Measurements from ENCODE around the gene DYNC1LI1. TPM values are rescaled to one million over a fixed set of nuclear protein-coding genes. Genes with fewer than 3 reads are reported as not detected.
"Not testable (repeated sequence)": the region's sequence is repeated elsewhere in the genome, so short reads cannot be mapped to it uniquely, and the experiment has no call there.

Gene DYNC1LI1
- total RNA-seq, 2 donors from 2014 or later, result 41.6 to 42.5 TPM

- H3K27me3 Mint-ChIP-seq (ENCODE audit: insufficient read depth), result no peaks in the 10 kb centered on the region
- TF ChIP-seq CTCF (conservative IDR thresholded peaks at IDR 0.05), result no peak
- no peak for DNase-seq
- H3K36me3 Mint-ChIP-seq (ENCODE audit: low read depth), result peaks cover 63% of the 10 kb centered on the region
- Histone ChIP-seq H3K9ac (ENCODE audit: extremely low read depth, low read length, poor library complexity, severe bottlenecking) (no peak overlapping the region), H3K36me3 (ENCODE audit: control insufficient read depth, insufficient read depth, low read length) (peaks cover 60% of the 10 kb centered on the region), H3K4me3 (ENCODE audit: low read length) (no peak overlapping the region), H3K9me3 (ENCODE audit: control insufficient read depth, low read length) (peaks cover 5% of the 10 kb centered on the region), H3K27ac (ENCODE audit: low read depth, low read length) (no peak overlapping the region), H3K4me1 (ENCODE audit: control insufficient read depth, insufficient read depth, low read length) (no peaks in the 10 kb centered on the region), H3K27me3 (ENCODE audit: control insufficient read depth, insufficient read depth, low read length, poor library complexity, severe bottlenecking) (no peaks in the 10 kb centered on the region)
- H3K27ac Mint-ChIP-seq, result no peak overlapping the region
- H3K4me1 Mint-ChIP-seq, result no peaks in the 10 kb centered on the region
- H3K4me3 Mint-ChIP-seq, result no peak overlapping the region
- H3K9me3 Mint-ChIP-seq, result peaks cover 9% of the 10 kb centered on the region
Observed at GRCh38 chr3:32525720-32526119, 44.9 kb downstream of the DYNC1LI1 start.

GRCh38 chr3:32522682-32523081 lies 48.0 kb downstream of the DYNC1LI1 start:
- Mint-ChIP-seq H3K4me1 (no peaks in the 10 kb centered on the region), H3K27me3 (ENCODE audit: insufficient read depth) (no peaks in the 10 kb centered on the region), H3K36me3 (ENCODE audit: low read depth) (peaks cover 54% of the 10 kb centered on the region), H3K9me3 (peaks cover 7% of the 10 kb centered on the region), H3K27ac (no peak overlapping the region), H3K4me3 (no peak overlapping the region)
- H3K27ac ChIP-seq (ENCODE audit: low read depth, low read length), result no peak overlapping the region
- peaks cover 5% of the 10 kb centered on the region for H3K9me3 ChIP-seq (ENCODE audit: control insufficient read depth, low read length)
- H3K27me3 ChIP-seq (ENCODE audit: control insufficient read depth, insufficient read depth, low read length, poor library complexity, severe bottlenecking), result no peaks in the 10 kb centered on the region
- no peak for DNase-seq
- no peak overlapping the region for H3K9ac ChIP-seq (ENCODE audit: extremely low read depth, low read length, poor library complexity, severe bottlenecking)
- H3K36me3 ChIP-seq (ENCODE audit: control insufficient read depth, insufficient read depth, low read length), result peaks cover 33% of the 10 kb centered on the region
- H3K4me3 ChIP-seq (ENCODE audit: low read length), result no peak overlapping the region
- no peaks in the 10 kb centered on the region for H3K4me1 ChIP-seq (ENCODE audit: control insufficient read depth, insufficient read depth, low read length)
- WGBS, 2 experiments (ENCODE audit: insufficient coverage in 1 of 2, insufficient read length in 1 of 2), result 94 to 96% methylated on average over 7 of the region's 7 CpGs
- TF ChIP-seq CTCF (conservative IDR thresholded peaks at IDR 0.05), result no peak

GRCh38 chr3:32518921-32519320 lies 51.7 kb downstream of the DYNC1LI1 start:
- H3K27ac Mint-ChIP-seq; H3K9ac ChIP-seq (ENCODE audit: extremely low read depth, low read length, poor library complexity, severe bottlenecking); H3K9me3 ChIP-seq (ENCODE audit: control insufficient read depth, low read length); H3K4me1 ChIP-seq (ENCODE audit: control insufficient read depth, insufficient read depth, low read length); H3K27ac ChIP-seq (ENCODE audit: low read depth, low read length); H3K9me3 Mint-ChIP-seq; H3K4me3 ChIP-seq (ENCODE audit: low read length); H3K27me3 Mint-ChIP-seq (ENCODE audit: insufficient read depth); DNase-seq; H3K4me3 Mint-ChIP-seq; H3K27me3 ChIP-seq (ENCODE audit: control insufficient read depth, insufficient read depth, low read length, poor library complexity, severe bottlenecking); H3K36me3 ChIP-seq (ENCODE audit: control insufficient read depth, insufficient read depth, low read length); H3K4me1 Mint-ChIP-seq: not testable (repeated sequence)
- 94 to 100% methylated on average over 3 to 5 of the region's 5 CpGs for WGBS, 2 experiments (ENCODE audit: insufficient coverage in 1 of 2, insufficient read length in 1 of 2)
- H3K36me3 Mint-ChIP-seq (ENCODE audit: low read depth), result peaks cover 24% of the 10 kb centered on the region

- H3K27me3 Mint-ChIP-seq (ENCODE audit: insufficient read depth); H3K9ac ChIP-seq (ENCODE audit: extremely low read depth, low read length, poor library complexity, severe bottlenecking); H3K4me1 Mint-ChIP-seq; H3K9me3 Mint-ChIP-seq; H3K4me3 Mint-ChIP-seq; DNase-seq; H3K9me3 ChIP-seq (ENCODE audit: control insufficient read depth, low read length); H3K36me3 ChIP-seq (ENCODE audit: control insufficient read depth, insufficient read depth, low read length); H3K27ac ChIP-seq (ENCODE audit: low read depth, low read length); H3K27ac Mint-ChIP-seq; H3K4me1 ChIP-seq (ENCODE audit: control insufficient read depth, insufficient read depth, low read length); H3K4me3 ChIP-seq (ENCODE audit: low read length); H3K27me3 ChIP-seq (ENCODE audit: control insufficient read depth, insufficient read depth, low read length, poor library complexity, severe bottlenecking): not testable (repeated sequence)
- H3K36me3 Mint-ChIP-seq (ENCODE audit: low read depth), result peaks cover 17% of the 10 kb centered on the region
- 95% methylated on average over 8 to 9 of the region's 9 CpGs for WGBS, 2 experiments (ENCODE audit: insufficient coverage in 1 of 2, insufficient read length in 1 of 2)
Observed at GRCh38 chr3:32516751-32517150, 53.9 kb downstream of the DYNC1LI1 start.

Data from endodermal cell (in vitro differentiated cells).